ENCODE measurements around the gene KCNK13.

DNA sequence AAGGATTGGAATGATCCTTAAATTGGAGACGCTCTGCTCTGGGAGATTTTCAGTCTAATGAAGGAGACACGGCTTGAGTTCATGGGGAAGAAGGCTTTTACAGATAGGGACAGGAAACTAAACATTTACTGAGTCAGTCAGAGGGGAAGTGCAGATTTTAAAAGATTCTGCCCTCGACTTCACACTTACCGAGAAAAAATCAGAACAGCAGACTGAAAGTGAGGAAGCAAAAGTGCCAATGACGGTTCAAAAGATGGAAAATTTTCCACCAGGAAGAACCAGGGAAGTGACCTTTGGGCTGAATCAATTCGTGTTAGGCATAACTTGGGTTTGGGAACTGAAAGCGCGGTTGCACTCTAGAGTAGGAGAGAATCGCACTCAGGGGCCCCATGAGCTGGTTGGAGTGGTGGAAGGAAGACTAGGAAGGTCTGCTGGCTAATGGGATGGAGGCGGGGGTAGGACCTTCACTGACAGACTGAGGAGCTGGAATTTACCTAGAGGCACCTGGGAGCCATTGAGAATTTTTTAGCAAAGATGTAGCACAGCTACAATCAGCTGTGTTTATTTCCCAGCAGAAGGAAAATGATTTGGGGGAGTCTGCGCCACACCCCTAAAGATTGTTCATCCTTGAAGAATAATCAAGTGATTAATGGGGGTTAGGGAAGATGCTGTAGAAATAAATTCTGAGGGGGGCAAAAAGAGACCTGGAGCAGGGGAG is 1.2 kb downstream of the KCNK13 start:
- TF ChIP-seq, protein P1, sequence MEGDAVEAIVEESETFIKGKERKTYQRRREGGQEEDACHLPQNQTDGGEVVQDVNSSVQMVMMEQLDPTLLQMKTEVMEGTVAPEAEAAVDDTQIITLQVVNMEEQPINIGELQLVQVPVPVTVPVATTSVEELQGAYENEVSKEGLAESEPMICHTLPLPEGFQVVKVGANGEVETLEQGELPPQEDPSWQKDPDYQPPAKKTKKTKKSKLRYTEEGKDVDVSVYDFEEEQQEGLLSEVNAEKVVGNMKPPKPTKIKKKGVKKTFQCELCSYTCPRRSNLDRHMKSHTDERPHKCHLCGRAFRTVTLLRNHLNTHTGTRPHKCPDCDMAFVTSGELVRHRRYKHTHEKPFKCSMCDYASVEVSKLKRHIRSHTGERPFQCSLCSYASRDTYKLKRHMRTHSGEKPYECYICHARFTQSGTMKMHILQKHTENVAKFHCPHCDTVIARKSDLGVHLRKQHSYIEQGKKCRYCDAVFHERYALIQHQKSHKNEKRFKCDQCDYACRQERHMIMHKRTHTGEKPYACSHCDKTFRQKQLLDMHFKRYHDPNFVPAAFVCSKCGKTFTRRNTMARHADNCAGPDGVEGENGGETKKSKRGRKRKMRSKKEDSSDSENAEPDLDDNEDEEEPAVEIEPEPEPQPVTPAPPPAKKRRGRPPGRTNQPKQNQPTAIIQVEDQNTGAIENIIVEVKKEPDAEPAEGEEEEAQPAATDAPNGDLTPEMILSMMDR (conservative IDR thresholded peaks at IDR 0.05; ENCODE audit: low read depth, low read length) = no peak
- no peak for TF ChIP-seq EZH2 (IDR thresholded peaks at IDR 0.05; ENCODE audit: borderline replicate concordance, low read depth, low read length, poor library complexity, severe bottlenecking)

All from A673 (cell line).